GM18907 (cell line): ENCODE results near the gene CEP72.
A peak's percentile ranks its signal among the peaks of the same experiment; 100 is the strongest.

Experiments used
- ATAC-seq: cut with Tn5 transposase; IDR thresholded peaks from one replicate; pipeline ENCODE4 v1.9.1; 2021; ENCODE audit warnings: mild to moderate bottlenecking, moderate library complexity; ENCODE audit not compliant: unreplicated experiment

CEP72 gene

GRCh38 chr5:635306-636055, 23.3 kb downstream of the CEP72 start:
- no peak for ATAC-seq

DNA sequence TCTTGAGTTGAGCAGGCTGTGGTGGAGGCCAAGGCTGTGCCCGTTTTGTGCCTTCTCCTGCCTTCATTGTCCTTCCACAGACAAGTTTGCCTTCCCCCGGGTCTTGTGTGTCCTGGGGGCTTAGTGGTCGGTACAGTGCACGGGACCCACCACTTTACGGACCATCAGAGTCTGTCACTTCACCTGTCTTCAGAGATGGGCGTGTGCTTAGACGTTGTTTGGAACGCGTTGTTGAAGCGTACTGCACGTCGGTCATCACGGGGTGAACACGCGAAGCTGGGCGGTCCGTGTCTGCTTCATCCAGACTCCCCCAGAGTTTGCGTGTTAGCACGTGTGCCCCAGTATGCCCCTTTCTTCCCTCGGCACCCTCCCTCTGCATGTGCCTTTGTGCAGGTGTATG, 24.8 kb downstream of the CEP72 start:
- no peak for ATAC-seq

DNA sequence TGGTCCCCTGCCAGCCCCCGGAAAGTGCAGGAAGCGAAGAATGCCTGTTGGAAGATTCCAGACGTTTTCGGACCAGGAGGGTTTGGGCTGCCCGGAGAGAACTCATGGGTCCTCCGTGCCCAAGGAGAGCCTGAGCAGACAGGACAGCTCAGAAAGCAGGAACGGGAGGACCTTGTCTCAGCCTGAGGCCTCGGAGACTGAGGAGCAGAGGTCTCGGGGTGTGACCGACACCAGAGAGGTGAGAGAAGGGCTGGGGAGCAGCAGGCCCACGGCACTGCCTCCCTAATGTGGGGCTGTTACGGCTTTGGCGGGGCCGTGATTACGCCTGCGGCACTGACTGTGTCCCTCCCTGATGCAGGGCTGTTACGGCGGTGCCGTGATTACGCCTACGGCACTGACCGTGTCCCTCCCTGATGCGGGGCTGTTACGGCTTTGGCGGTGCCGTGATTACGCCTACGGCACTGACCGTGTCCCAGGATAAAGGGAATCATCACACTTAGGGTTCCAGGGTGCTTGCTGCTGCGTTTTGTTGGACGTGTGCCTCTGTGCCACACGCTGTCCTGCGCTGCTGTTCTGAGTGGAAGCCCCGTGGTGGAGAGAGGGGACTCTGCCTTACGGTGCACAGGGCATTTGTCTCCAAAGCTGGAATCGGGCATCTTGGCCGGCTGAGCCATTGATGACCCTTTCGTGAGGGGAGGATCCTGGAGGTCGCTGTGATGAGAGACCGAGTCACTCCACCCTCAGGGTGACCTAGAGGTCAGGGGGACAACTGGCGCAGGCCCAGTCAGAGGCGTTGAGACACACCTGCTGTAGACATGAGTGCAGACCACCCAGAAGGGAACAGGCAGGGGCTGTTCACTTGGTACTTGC, 25.7 kb downstream of the CEP72 start:
- no peak for ATAC-seq

DNA sequence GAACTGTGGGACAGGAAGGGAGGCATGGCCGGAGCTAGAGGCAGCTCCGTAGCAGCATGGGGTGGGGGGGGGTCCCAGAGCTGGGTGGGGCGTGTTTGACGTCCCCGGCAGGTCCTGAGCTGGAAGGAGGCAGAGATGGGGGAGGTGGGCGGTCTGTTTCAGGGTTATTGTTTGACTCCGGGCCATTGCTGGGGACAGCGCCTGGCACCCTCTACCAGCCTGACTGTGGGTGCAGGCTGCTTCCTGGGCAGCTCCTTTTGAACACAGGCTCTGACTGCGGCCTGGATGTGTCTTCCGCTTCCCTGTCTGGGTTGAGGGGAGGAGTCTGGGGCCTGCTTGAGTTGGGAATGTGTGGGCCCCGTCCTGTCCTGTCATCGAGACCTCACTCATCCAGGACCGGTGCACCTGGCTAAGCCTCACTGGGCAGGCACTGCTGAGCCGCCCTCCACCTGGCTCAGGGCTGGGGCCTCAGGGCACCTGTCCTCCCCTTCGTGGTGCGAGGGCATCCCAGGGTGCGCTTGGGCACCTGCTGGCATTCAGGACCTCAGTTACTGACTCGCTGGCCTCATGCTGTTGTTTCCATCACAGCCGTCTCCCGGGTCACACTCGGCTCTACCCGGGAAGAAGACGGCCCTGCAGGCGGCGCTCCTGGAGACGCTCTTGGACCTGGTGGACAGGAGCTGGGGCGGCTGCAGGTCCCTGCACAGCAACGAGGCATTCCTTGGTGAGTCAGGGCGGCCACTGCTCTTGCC, 26.5 kb downstream of the CEP72 start:
- no peak for ATAC-seq

GRCh38 chr5:639253-639530, 27.1 kb downstream of the CEP72 start:
- ATAC-seq = no peak

- ATAC-seq = no peak
These were observed 27.6 kb downstream of the CEP72 start for GRCh38 chr5:639584-640213.

GRCh38 chr5:640461-641330, 28.6 kb downstream of the CEP72 start:
- no peak for ATAC-seq

DNA sequence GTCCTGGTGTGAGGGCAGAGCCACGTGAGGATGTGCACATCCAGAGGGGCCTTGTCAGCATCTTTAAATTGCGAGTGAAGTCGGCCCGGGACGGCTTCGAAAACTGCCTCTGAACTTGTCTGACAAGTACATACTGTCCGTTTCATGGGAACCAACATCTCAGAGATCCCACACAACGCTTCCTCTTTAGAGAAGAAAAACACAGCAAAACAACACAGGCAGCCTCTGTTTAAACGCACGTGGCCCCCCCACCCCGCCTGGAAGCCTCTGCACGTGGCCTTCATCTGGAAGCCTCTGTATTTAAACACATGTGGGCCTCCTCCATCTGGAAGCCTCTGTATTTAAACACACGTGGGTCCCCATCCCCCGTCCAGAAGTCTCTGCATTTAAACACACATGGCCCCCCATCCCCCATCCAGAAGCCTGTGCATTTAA, 29.2 kb downstream of the CEP72 start:
- ATAC-seq = no peak

- no peak for ATAC-seq
These were observed 30.3 kb downstream of the CEP72 start for GRCh38 chr5:642481-642880.

DNA sequence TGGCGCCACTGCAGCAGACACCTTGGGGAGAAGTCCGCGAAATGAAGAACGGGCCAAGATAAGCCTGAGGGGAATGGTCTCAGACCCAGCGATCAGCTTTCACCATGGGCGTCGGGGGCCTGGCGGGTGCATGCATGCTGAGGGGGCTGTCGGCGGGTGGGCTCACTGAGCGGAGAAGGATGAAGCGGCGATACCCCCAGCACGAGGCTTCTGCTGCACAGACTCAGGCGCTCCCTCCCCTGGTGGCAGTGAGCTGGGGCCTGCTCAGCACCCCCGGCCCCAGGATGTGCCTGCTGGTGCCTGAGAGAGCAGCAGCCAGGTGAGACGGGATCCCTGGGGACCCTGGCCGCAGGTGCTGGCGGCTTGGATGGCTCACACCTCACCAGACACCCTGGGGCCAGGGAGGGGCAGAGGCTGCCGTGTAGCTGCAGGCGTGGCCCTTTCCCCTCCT, 31.2 kb downstream of the CEP72 start:
- ATAC-seq = peak; percentile 35

DNA sequence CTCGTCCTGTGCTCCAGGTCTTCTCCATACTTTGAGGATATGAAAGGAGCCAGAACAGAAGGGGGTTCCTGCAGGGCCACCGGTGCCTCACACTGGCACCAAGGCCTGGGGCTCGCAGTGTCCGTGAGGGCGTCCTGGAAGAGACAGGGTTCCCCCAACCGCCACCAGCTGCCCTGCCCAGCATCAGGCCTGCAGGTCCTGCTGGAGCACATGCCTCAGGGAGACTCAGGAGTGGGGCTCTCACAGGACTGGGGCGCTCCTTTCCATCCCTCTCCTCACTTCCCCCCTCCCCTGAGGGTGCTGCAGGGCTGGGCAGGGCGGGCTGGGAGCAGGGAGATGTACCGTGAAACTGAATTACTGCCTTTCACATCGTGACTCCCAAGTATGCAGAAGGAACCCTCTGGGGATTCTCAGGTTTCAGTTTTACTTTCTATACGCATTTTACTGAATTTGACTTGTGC, 31.7 kb downstream of the CEP72 start:
- ATAC-seq = peak; percentile 59

DNA sequence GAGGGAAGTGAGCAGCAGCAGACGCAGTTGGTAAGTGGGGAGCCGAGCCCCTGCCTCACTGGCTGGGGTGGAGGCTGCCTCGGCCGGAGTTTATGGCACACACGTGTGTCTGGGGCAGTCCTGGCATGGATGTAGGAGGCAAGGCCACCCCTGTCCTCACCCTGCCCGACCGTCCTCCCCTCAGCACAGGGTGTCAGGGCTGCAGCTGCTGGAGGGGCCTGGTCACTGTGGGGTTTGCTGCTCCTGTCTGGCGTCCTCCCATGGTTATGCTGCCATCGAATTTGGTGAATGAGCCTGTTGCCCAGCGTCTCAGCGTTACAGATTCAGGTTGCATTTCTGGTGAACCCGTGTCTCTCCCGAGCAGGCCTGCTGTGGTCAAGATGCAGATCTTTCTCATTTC, 32.4 kb downstream of the CEP72 start:
- no peak for ATAC-seq

DNA sequence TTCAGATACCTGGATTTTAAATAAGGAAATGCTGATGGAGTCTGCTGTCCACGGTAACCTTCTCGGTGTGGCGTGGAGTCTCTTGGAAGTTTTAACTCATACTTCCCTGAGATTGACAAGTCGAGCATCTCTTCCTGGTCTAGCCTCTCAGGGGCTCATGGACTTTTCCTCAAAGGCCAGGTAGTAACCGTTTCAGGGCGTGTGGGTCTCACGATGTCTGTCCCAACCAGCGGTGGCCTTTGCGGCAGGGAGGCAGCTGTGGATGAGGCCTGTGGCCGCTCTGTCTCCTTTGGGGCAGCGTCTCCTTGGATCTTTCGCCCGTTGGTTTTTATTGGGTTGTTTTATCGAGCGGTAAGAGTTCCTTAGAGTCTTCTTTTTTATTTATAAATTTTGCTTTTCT, 32.8 kb downstream of the CEP72 start:
- ATAC-seq = no peak

DNA sequence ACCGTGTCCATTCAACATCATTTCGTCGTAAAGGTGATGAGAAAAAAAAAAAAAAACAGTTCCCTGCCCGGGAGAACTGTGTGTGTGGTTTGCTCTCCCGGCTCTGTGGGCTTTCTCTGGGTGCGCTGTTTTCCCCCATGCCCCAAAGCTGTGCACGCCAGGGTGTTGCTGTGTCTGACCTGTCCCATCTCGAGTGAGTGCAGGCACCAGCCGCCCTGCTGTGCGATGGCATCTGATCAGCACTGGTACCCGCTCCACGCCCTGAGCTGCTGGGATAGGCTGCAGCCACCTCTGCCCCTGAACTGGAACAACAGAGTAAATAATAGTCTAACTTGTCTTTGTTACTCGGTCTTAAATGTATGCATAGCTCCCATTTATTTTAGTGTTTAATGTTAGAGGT, 33.3 kb downstream of the CEP72 start:
- ATAC-seq = no peak

- no peak for ATAC-seq
These were observed 34.5 kb downstream of the CEP72 start for GRCh38 chr5:646396-647201.

DNA sequence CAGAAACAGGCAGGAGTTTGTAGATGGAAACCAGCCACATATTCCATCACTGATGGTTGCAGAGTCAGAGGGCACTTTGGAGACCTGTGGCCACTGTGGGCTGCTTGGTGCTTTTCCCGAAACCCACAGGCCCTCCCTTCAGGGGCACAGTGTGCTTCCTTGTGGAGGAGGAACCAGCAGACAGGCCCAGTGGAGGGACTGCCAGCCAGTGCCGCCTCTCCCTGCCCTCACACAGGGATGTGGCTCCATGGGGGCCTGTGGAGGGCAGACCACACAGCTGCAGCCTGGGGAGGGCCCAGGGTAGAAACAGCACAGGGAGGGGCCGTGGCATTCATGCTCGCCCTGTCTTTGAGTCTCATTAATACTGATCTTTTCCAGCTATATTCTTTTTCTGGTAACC, 35.2 kb downstream of the CEP72 start:
- ATAC-seq = no peak

DNA sequence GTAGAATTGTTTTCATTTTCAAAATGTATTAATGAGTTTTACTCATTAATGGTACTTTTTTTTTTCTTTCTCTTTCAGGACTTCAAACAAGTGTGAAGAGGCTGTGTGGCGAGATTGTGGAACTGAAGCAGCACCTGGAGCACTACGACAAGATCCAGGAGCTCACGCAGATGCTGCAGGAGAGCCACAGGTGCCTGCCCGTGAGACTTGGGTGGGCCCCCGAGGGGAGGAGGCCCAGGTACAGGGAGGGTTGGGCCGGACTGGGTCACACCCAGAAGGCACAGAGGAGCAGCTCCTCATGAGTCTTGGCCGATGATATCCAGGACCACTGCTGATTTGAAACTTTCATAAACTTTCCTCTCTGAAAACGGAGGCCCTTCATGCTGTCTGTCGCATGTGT, 35.6 kb downstream of the CEP72 start:
- no peak for ATAC-seq

DNA sequence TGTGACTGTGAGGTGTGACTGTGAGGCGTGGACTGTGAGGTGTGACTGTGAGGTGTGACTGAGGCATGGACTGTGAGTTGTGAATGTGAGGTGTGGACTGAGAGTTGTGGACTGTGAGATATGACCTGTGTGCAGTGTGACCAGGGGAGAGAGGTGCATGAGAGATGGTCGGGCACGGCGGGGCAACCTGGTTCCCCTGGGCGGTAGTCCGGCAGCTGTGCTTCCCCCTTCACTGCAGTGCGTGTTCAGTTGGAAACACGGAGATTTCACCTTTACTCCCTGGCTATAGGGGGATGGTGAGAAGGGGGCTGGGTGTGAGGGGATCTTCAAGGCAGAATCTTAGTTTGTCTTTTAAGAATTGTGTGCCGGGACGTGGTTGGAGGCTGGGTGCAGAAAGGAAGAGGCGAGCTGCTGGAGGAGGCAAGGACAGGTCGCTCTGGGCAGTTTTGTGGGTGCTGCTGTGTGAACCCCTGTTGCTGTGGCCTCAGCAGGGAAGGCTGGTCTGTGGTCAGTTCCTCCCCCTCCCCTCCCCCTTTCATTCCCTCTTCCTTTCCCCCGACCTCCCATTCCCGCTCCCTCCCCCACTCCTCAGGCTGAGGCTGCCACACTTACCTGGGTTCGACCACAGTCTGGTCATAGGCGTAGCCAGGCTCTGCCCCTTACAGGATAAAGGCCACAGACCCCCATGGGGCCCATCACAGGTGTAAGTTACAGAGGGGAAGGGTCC, 39.3 kb downstream of the CEP72 start:
- no peak for ATAC-seq
